K562 (cell line): ENCODE results near the gene TBC1D17. TPM values are rescaled to one million over a fixed set of nuclear protein-coding genes. Genes with fewer than 3 reads are reported as not detected.

Experiments
- ATAC-seq: fragments of 200-7000 bp; cut with Tn5 transposase; 3 replicates; pipeline ENCODE4 v1.9.1; 2020; ENCODE audit warnings: moderate library complexity
- BruUV-seq: library from RNA; stranded (reverse); fragments of 400-500 nt; replicated peaks from 2 replicates; lab custom pipeline; 2021; lab: Mats Ljungman, UMichigan
- CTCF ChIA-PET: fragments of 300-600 bp; formaldehyde crosslinking; extraction: SDS; loops from one replicate; lab custom pipeline; 2021; ENCODE audit warnings: low intra/inter-chr PET ratio; lab: Yijun Ruan, JAX
- POLR2A ChIA-PET: fragments of 300-600, 350-650 bp; sonication (Branson Sonifier 250); formaldehyde crosslinking; extraction: SDS; loops from one replicate; lab custom pipeline; 2021; ENCODE audit warnings: antibody characterized with exemption, inconsistent platforms; lab: Yijun Ruan, JAX
- DNase-seq, 4 experiments: peaks; one replicate each; pipeline versions ENCODE4 v3.0.0 to v3.0.0-alpha.2; 2011 to 2018; ENCODE audit warnings: low spot score in 3 of 4, mixed read lengths in 3 of 4; ENCODE audit errors: extremely low read depth in 1 of 4
- FAIRE-seq: peaks from 2 replicates; lab custom pipeline; 2011; peaks lifted over from hg19 to GRCh38; lab: Jason Lieb, UNC
- H2AFZ ChIP-seq: 2 replicates; pipeline ENCODE4 v1.6.0; 2011; ENCODE audit warnings: low read depth, low read length, control low read depth, inconsistent platforms
- H3K27ac ChIP-seq: fragments of 200-600 bp; 3 replicates; pipeline ENCODE4 v1.8.0; 2011; ENCODE audit warnings: low read depth, mild to moderate bottlenecking, control low read depth, inconsistent platforms, low read length, moderate library complexity, mixed read lengths; ENCODE audit errors: extremely low read depth
- H3K27me3 ChIP-seq, 2 experiments: fragments of 300-600 bp in 1 of 2; 2 replicates in 1 of 2; 3 replicates in 1 of 2; pipeline versions ENCODE4 v1.6.0 to v1.8.0; 2011; ENCODE audit warnings: inconsistent platforms in 2 of 2, low read length in 2 of 2, mild to moderate bottlenecking in 1 of 2, mixed read lengths in 1 of 2, moderate library complexity in 1 of 2; ENCODE audit not compliant: control insufficient read depth in 2 of 2, insufficient read depth in 2 of 2
- H3K36me3 ChIP-seq: fragments of 300-600 bp; 3 replicates; pipeline ENCODE4 v1.8.0; 2011; ENCODE audit warnings: mild to moderate bottlenecking, low read length, inconsistent platforms; ENCODE audit not compliant: control insufficient read depth, insufficient read depth
- H3K4me1 ChIP-seq, 2 experiments: fragments of 200-600 bp in 1 of 2; replicated peaks in 1 of 2; 2 replicates in 1 of 2; 3 replicates in 1 of 2; pipeline versions ENCODE4 v1.5.1 to v1.8.0; 2011; ENCODE audit warnings: inconsistent platforms in 2 of 2, low read length in 2 of 2, mild to moderate bottlenecking in 1 of 2, mixed read lengths in 1 of 2, moderate library complexity in 1 of 2; ENCODE audit not compliant: control insufficient read depth in 2 of 2, insufficient read depth in 2 of 2
- H3K4me2 ChIP-seq: 2 replicates; pipeline ENCODE4 v1.6.1; 2011; ENCODE audit warnings: low read length, control low read depth, inconsistent platforms, mixed read lengths; ENCODE audit not compliant: insufficient read depth
- H3K4me3 ChIP-seq: fragments of 200-600 bp; sonication (generic), shearing (Covaris generic); 2 replicates; pipeline ENCODE4 v1.5.1; 2016; ENCODE audit warnings: control low read depth, inconsistent platforms
- H3K79me2 ChIP-seq: fragments of 200-600 bp; 3 replicates; pipeline ENCODE4 v1.8.0; 2011; ENCODE audit warnings: low read length, inconsistent platforms; ENCODE audit not compliant: control insufficient read depth, insufficient read depth
- H3K9ac ChIP-seq, 2 experiments: 2 replicates each; pipeline versions ENCODE4 v1.6.0 to v1.6.1; 2011; ENCODE audit warnings: low read depth in 2 of 2, low read length in 2 of 2, control low read depth in 1 of 2, inconsistent platforms in 1 of 2, mild to moderate bottlenecking in 1 of 2, mixed read lengths in 1 of 2; ENCODE audit not compliant: insufficient read depth in 1 of 2
- H3K9me1 ChIP-seq: one replicate; pipeline ENCODE4 v1.6.0; 2011; ENCODE audit warnings: inconsistent platforms, mild to moderate bottlenecking, low read length, moderate library complexity; ENCODE audit not compliant: control insufficient read depth, insufficient read depth
- H3K9me3 ChIP-seq: replicated peaks from 2 replicates; pipeline ENCODE4 v1.5.1; 2011; ENCODE audit warnings: low read depth, low read length, inconsistent platforms; ENCODE audit not compliant: control insufficient read depth, insufficient read depth
- H4K20me1 ChIP-seq: replicated peaks from 2 replicates; pipeline ENCODE4 v1.6.1; 2011; ENCODE audit warnings: low read length, inconsistent platforms, mixed read lengths; ENCODE audit not compliant: control insufficient read depth, insufficient read depth
- CC2D1A ChIP-seq: fragments of 450-650 bp; IDR thresholded peaks from 2 replicates; pipeline ENCODE4 v1.6.1; 2017; ENCODE audit warnings: mild to moderate bottlenecking
- CREM ChIP-seq: IDR thresholded peaks from 2 replicates; pipeline ENCODE4 v1.6.1; 2014; ENCODE audit warnings: antibody characterized with exemption, low read depth
- DNMT1 ChIP-seq: fragments of 450-650 bp; IDR thresholded peaks from 2 replicates; pipeline ENCODE4 v1.6.1; 2016; ENCODE audit warnings: antibody characterized with exemption, mild to moderate bottlenecking
- ETS2 ChIP-seq: IDR thresholded peaks from 2 replicates; pipeline ENCODE4 v1.6.1; 2016; ENCODE audit warnings: borderline replicate concordance, missing genetic modification characterization, mild to moderate bottlenecking, moderate library complexity, missing compliant biosample characterization; ENCODE audit not compliant: poor library complexity, severe bottlenecking
- HDAC2 ChIP-seq: fragments of 450-650 bp; IDR thresholded peaks from 2 replicates; pipeline ENCODE4 v1.6.1; 2016; ENCODE audit warnings: mild to moderate bottlenecking
- HMBOX1 ChIP-seq: sonication (generic); IDR thresholded peaks from 2 replicates; pipeline ENCODE4 v1.6.1; 2016
- HOMEZ ChIP-seq: fragments of 250-450 bp; sonication (Bioruptor Pico); IDR thresholded peaks from 2 replicates; pipeline ENCODE4 v1.4.0; 2020; ENCODE audit warnings: mild to moderate bottlenecking, moderate library complexity
- HOXB6 ChIP-seq: fragments of 250-450 bp; sonication (Bioruptor Pico); IDR thresholded peaks from 2 replicates; pipeline ENCODE4 v1.5.1; 2022; ENCODE audit warnings: mild to moderate bottlenecking, borderline replicate concordance
- POLR2G ChIP-seq: fragments of 200-400 bp; formaldehyde crosslinking; IDR thresholded peaks from 2 replicates; pipeline ENCODE4 v1.6.1; 2017; ENCODE audit warnings: low read depth, mild to moderate bottlenecking, antibody characterized with exemption, low read length, moderate library complexity
- RBFOX2 ChIP-seq: fragments of 200-400 bp; formaldehyde crosslinking; IDR thresholded peaks from 2 replicates; pipeline ENCODE4 v1.6.1; 2017; ENCODE audit warnings: low read depth, mild to moderate bottlenecking, low read length, moderate library complexity
- RCOR1 ChIP-seq, 2 experiments: IDR thresholded peaks; 2 replicates each; pipeline ENCODE4 v1.6.1; 2012; ENCODE audit warnings: low read depth in 2 of 2, low read length in 2 of 2, borderline replicate concordance in 1 of 2, improper control_type of control experiment in 1 of 2
- ZBTB33 ChIP-seq: sonication (generic); formaldehyde crosslinking; IDR thresholded peaks from 2 replicates; pipeline ENCODE4 v1.8.1; 2023; ENCODE audit warnings: mild to moderate bottlenecking, missing genetic modification reagents
- ZNF124 ChIP-seq: sonication (generic); formaldehyde crosslinking; IDR thresholded peaks from 2 replicates; pipeline ENCODE4 v1.8.1; 2022; ENCODE audit warnings: missing genetic modification reagents
- ZNF212 ChIP-seq: fragments of 450-650 bp; formaldehyde crosslinking; IDR thresholded peaks from 2 replicates; pipeline ENCODE4 v1.4.0; 2020; ENCODE audit warnings: mild to moderate bottlenecking
- ZNF561 ChIP-seq: fragments of 450-650 bp; formaldehyde crosslinking; conservative IDR thresholded peaks from 2 replicates; pipeline ENCODE4 v1.4.0; 2020; ENCODE audit warnings: mild to moderate bottlenecking, moderate library complexity
- ZNF655 ChIP-seq: fragments of 250-450 bp; sonication (Bioruptor Pico); IDR thresholded peaks from 2 replicates; pipeline ENCODE4 v1.5.0; 2021
- WGBS: fragments of 100-300 bp; shearing (Covaris generic); methylation state at CpG from one replicate; pipeline ENCODE4 v1.1.6; 2016; ENCODE audit warnings: low coverage, mixed read lengths; ENCODE audit not compliant: insufficient coverage; ENCODE audit errors: missing lambda C conversion rate; 5-methylcytosine and 5-hydroxymethylcytosine counted together
- in situ Hi-C: fragments of 300-500 bp; cut with MboI; formaldehyde crosslinking; loops from 4 replicates; pipeline ENCODE4 v1.15.0; 2018; ENCODE audit warnings: inconsistent platforms, mixed read lengths
- intact Hi-C: fragments of 100-400 bp; cut with micrococcal nuclease; formaldehyde crosslinking; loops from 2 replicates; pipeline ENCODE4 v1.14.2; 2022
- polyA plus RNA-seq, 8 experiments: library from polyadenylated mRNA; depleted of rRNA in 4 of 8; stranded (reverse) in 5 of 8; unstranded in 3 of 8; fragments of >200 nt; fragmentation: Nextera tagmentation in 2 of 8; fragmentation: Illumina TruSeq in 1 of 8; extraction: Ambion mirVana in 2 of 8; extraction: Trizol in 1 of 8; gene quantifications; 2 replicates each; pipeline versions ENCODE4 v1.2.1 to v1.2.3, GENCODE V29; 2011 to 2014; ENCODE audit warnings: inconsistent platforms in 1 of 8, missing spikeins in 1 of 8
- total RNA-seq, 7 experiments: library from RNA; depleted of rRNA in 6 of 7; stranded (reverse); fragments of >200 nt in 6 of 7; fragmentation: Illumina TruSeq in 2 of 7; extraction: Trizol in 2 of 7; gene quantifications; 2 replicates each; pipeline versions ENCODE4 v1.2.1 to v1.2.3, GENCODE V29; 2011 to 2021; ENCODE audit warnings: low replicate concordance in 1 of 7

TBC1D17 gene
- total and polyA plus RNA-seq, 9 of the 15 experiments (the other 6 are each of a cell fraction or from before 2014, with no cell fraction given): 0.42 to 16.0 (median 3.8) TPM

GRCh38 chr19:49887665-49888509 lies 10.4 kb downstream of the TBC1D17 start:
- FAIRE-seq (no peak), ATAC-seq (no peak), DNase-seq (no peak)
- WGBS: 88% methylated on average over 17 of the region's 54 CpGs
- H2AFZ ChIP-seq: no peak overlapping the region
- CTCF ChIA-PET: no interaction called here
- peaks cover 12 to 56% of the 10 kb centered on the region in 2 experiments for H3K4me1 ChIP-seq
- intact Hi-C loops (no loop called here), in situ Hi-C loops (no loop called here)
- H3K79me2 ChIP-seq: no peaks in the 10 kb centered on the region
- no peak overlapping the region for H3K4me2 ChIP-seq
- no peak overlapping the region for H3K27ac ChIP-seq
- H3K36me3 ChIP-seq: peaks cover 21% of the 10 kb centered on the region
- BruUV-seq: no TSS peak
- no peak overlapping the region for H3K4me3 ChIP-seq
- H3K27me3 ChIP-seq: no peaks in the 10 kb centered on the region
- H3K9ac ChIP-seq: peak overlapping the region in 1 of 2 experiments; percentile 43; a peak in 2 of 4 replicates
- POLR2A ChIA-PET: no interaction called here
- no peaks in the 10 kb centered on the region for H4K20me1 ChIP-seq
- peaks cover 3% of the 10 kb centered on the region for H3K9me1 ChIP-seq
- no peaks in the 10 kb centered on the region for H3K9me3 ChIP-seq
- TF ChIP-seq ZNF655 (CRISPR knock-in tag) (no peak), ETS2 (tag) (no peak), ZBTB33 (CRISPR knock-in tag) (0 out of 2 replicates have a peak, but pooled peaks have one; percentile 35), HOMEZ (CRISPR knock-in tag) (no peak), ZNF212 (CRISPR knock-in tag) (no peak), RBFOX2 (peak; percentile 45; the same call in 1 of the 2 replicates), HDAC2 (no peak), CC2D1A (no peak), RCOR1 (IDR thresholded peaks at IDR 0.05; ENCODE audit: borderline replicate concordance in 1 of 2, low read depth in 2 of 2, low read length in 2 of 2) (no peak), HOXB6 (CRISPR knock-in tag) (no peak), DNMT1 (no peak), POLR2G (peak; percentile 53), CREM (no peak), ZNF561 (CRISPR knock-in tag) (no peak), HMBOX1 (no peak), ZNF124 (CRISPR knock-in tag) (no peak)
